HL-60 (cell line): Measurements from ENCODE around the gene MAJIN.

Experiments used
- CTCF ChIP-seq: IDR thresholded peaks from one replicate; pipeline ENCODE4 v1.5.1; 2011; ENCODE audit warnings: low read length, control low read depth, inconsistent platforms; ENCODE audit not compliant: insufficient read depth
- GABPA ChIP-seq: IDR thresholded peaks from 2 replicates; pipeline ENCODE4 v1.6.1; 2012; ENCODE audit warnings: low read depth

GRCh38 chr11:64998690-64999431 is 27.0 kb upstream of the MAJIN start:
- TF ChIP-seq CTCF: no peak
- no peak for TF ChIP-seq GABPA
